B cell (primary cell): Measurements from ENCODE around the gene ABCA6. TPM values are rescaled to one million over a fixed set of nuclear protein-coding genes. Genes with fewer than 3 reads are reported as not detected.

Source experiments
- ATAC-seq: fragments of 200-7000 bp; cut with Tn5 transposase; one replicate; pipeline ENCODE4 v1.10.0; 2021; ENCODE audit warnings: low read depth, mild to moderate bottlenecking, moderate number of reproducible peaks, moderate library complexity
- CTCF ChIA-PET: fragments of 350-600 bp; sonication (Branson Sonifier 250); formaldehyde crosslinking; loops from one replicate; lab custom pipeline; 2021; ENCODE audit warnings: antibody characterized with exemption, inconsistent platforms; lab: Charles Lee
- POLR2A ChIA-PET: fragments of 350-600 bp; sonication (Branson Sonifier 250); formaldehyde crosslinking; loops from one replicate; lab custom pipeline; 2021; ENCODE audit warnings: antibody characterized with exemption; lab: Charles Lee
- DNase-seq: peaks from one replicate; pipeline ENCODE4 v3.0.0; 2013
- H2AFZ ChIP-seq: 2 replicates; pipeline ENCODE4 v1.6.1; 2012; ENCODE audit warnings: mild to moderate bottlenecking, low read depth, low read length; ENCODE audit not compliant: insufficient read depth, poor library complexity, severe bottlenecking
- H3K27ac ChIP-seq, 2 donors: 1 replicate in 1 of 2; 2 replicates in 1 of 2; pipeline ENCODE4 v1.5.1; 2012 to 2013; ENCODE audit warnings: low read length in 2 of 2, mild to moderate bottlenecking in 2 of 2, moderate library complexity in 1 of 2
- H3K27me3 ChIP-seq, 4 experiments: fragments of 200-600 bp in 1 of 4; sonication (generic) in 1 of 4; replicated peaks in 1 of 4; 1 replicate in 2 of 4; 2 replicates in 2 of 4; pipeline versions ENCODE4 v1.6.1 to v1.7.0; 2013 to 2016; ENCODE audit warnings: low read length in 3 of 4, mild to moderate bottlenecking in 2 of 4, mixed read lengths in 1 of 4, moderate library complexity in 1 of 4; ENCODE audit not compliant: insufficient read depth in 4 of 4, control insufficient read depth in 3 of 4; ENCODE audit errors: control extremely low read depth in 1 of 4
- H3K36me3 ChIP-seq, 2 experiments: replicated peaks in 1 of 2; 1 replicate in 1 of 2; 2 replicates in 1 of 2; pipeline versions ENCODE4 v1.6.1 to v1.7.1; 2013; ENCODE audit warnings: low read length in 1 of 2; ENCODE audit not compliant: insufficient read depth in 2 of 2, control insufficient read depth in 1 of 2; ENCODE audit errors: control extremely low read depth in 1 of 2, extremely low read depth in 1 of 2
- H3K4me1 ChIP-seq, 2 donors: fragments of 200-600 bp in 1 of 2; sonication (generic) in 1 of 2; 1 replicate in 1 of 2; 2 replicates in 1 of 2; pipeline versions ENCODE4 v1.5.1 to v1.6.1; 2013 to 2017; ENCODE audit warnings: low read length in 2 of 2; ENCODE audit not compliant: control insufficient read depth in 2 of 2, insufficient read depth in 2 of 2
- H3K4me2 ChIP-seq: replicated peaks from 2 replicates; pipeline ENCODE3; 2012; ENCODE audit warnings: mild to moderate bottlenecking, low read depth, low read length; ENCODE audit not compliant: poor library complexity, severe bottlenecking
- H3K4me3 ChIP-seq, 5 experiments: fragments of 200-600 bp in 1 of 5; sonication (generic) in 1 of 5; 1 replicate in 3 of 5; 2 replicates in 2 of 5; pipeline versions ENCODE4 v1.5.1 to v1.7.0; 2011 to 2016; ENCODE audit warnings: low read length in 4 of 5, mild to moderate bottlenecking in 4 of 5, low read depth in 2 of 5, control low read depth in 1 of 5, moderate library complexity in 1 of 5; ENCODE audit not compliant: insufficient read depth in 1 of 5; ENCODE audit errors: control extremely low read depth in 1 of 5, extremely low read depth in 1 of 5
- H3K79me2 ChIP-seq: fragments of 200-600 bp; sonication (generic); one replicate; pipeline ENCODE4 v1.6.0; 2016; ENCODE audit warnings: low read length; ENCODE audit not compliant: control insufficient read depth, insufficient read depth
- H3K9ac ChIP-seq: fragments of 200-600 bp; sonication (generic); 2 replicates; pipeline ENCODE4 v1.6.1; 2017; ENCODE audit warnings: mild to moderate bottlenecking, low read length, moderate library complexity
- H3K9me3 ChIP-seq, 3 donors: one replicate each; pipeline versions ENCODE4 v1.6.1 to v1.7.1; 2013; ENCODE audit warnings: low read length in 2 of 3; ENCODE audit not compliant: control insufficient read depth in 2 of 3, insufficient read depth in 1 of 3; ENCODE audit errors: control extremely low read depth in 1 of 3
- H4K20me1 ChIP-seq: 2 replicates; pipeline ENCODE4 v1.6.0; 2012; ENCODE audit warnings: mild to moderate bottlenecking, low read length; ENCODE audit not compliant: insufficient read depth, control insufficient read depth, poor library complexity, severe bottlenecking
- H3K27ac Mint-ChIP-seq: one replicate; pipeline ENCODE4 v1.8.0; 2021; ENCODE audit warnings: mixed read lengths
- H3K27me3 Mint-ChIP-seq: one replicate; pipeline ENCODE4 v1.8.0; 2021; ENCODE audit warnings: mixed read lengths
- H3K4me1 Mint-ChIP-seq: one replicate; pipeline ENCODE4 v1.8.0; 2021; ENCODE audit warnings: mixed read lengths
- H3K4me3 Mint-ChIP-seq: one replicate; pipeline ENCODE4 v1.8.0; 2021; ENCODE audit warnings: mixed read lengths
- H3K9me3 Mint-ChIP-seq: one replicate; pipeline ENCODE4 v1.8.0; 2022; ENCODE audit warnings: mixed read lengths; ENCODE audit not compliant: insufficient read depth
- EZH2 ChIP-seq: IDR thresholded peaks from 2 replicates; pipeline ENCODE4 v1.6.1; 2012; ENCODE audit warnings: borderline replicate concordance, low read depth, mild to moderate bottlenecking, moderate library complexity, low read length; ENCODE audit not compliant: insufficient read depth, poor library complexity, severe bottlenecking
- WGBS: methylation state at CpG from one replicate; pipeline ENCODE4 v1.1.5; 2013; ENCODE audit warnings: missing lambda C conversion rate; ENCODE audit not compliant: insufficient coverage; 5-methylcytosine and 5-hydroxymethylcytosine counted together
- intact Hi-C: fragments of 100-400 bp; cut with micrococcal nuclease; formaldehyde crosslinking; loops from one replicate; pipeline ENCODE4 v1.10.0; 2022
- polyA plus RNA-seq: library from polyadenylated mRNA; depleted of rRNA; stranded (reverse); fragments of >200 nt; gene quantifications from 2 replicates; pipeline ENCODE4 v1.2.3, GENCODE V29; 2012
- total RNA-seq, 2 donors: library from RNA; stranded (reverse); fragments of 120-200 nt in 1 of 2; gene quantifications; 1 replicate in 1 of 2; 2 replicates in 1 of 2; pipeline versions ENCODE4 v1.2.3 to v1.2.4, GENCODE V29; 2013 to 2022
- TF ChIP-seq, protein P1 (sequence below): fragments of 200-600 bp; IDR thresholded peaks from one replicate; pipeline ENCODE4 v1.8.0; 2022; ENCODE audit warnings: antibody characterized with exemption, mild to moderate bottlenecking

Gene ABCA6
- total and polyA plus RNA-seq, 2 donors (not counting 1 experiment from before 2014, with no cell fraction given), result 0.18 to 1.4 TPM

DNA sequence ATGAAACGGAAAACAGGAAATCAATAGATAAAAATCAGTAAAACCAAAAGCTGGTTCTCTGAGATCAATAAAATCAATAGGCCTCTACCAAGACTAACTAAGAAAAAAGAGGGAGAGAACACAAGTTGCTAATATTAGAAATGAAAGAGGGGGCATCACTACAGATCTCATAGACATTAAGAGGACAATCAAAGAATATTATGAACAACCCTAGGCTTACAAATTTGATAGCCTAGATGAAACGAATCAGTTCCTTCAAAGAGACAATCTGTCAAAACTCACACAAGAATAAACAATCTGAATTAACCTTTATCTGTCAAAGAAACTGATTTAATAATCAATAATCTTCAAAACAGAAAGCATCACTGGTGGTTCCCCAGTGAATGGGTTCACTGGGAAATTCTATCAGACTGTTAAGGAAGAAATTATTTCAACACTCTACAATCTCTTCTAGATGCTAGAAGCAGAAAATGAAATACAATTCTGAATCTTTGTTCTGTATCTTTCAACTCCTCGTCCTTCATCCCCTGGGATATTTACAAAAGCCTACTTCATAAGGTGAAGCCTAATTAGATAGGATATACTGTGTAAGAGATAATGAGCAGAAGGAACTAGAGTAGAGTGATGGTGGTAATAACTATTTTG, 85.4 kb downstream of the ABCA6 start:
- DNase-seq, result no peak
- Histone ChIP-seq H3K9ac (no peak overlapping the region), H3K27me3 (no peaks in the 10 kb centered on the region), H3K9me3 (peaks cover 0 to 6% (median 0%) of the 10 kb centered on the region in 3 donors), H3K36me3 (no peaks in the 10 kb centered on the region), H2AFZ (no peak overlapping the region), H3K4me1 (no peaks in the 10 kb centered on the region), H3K4me3 (no peak overlapping the region), H3K27ac (no peak overlapping the region), H3K4me2 (no peak overlapping the region), H4K20me1 (no peaks in the 10 kb centered on the region), H3K79me2 (no peaks in the 10 kb centered on the region)
- ATAC-seq, result no peak
- ChIA-PET POLR2A (no interaction called here), CTCF (no interaction called here)
- Mint-ChIP-seq H3K27ac (no peak overlapping the region), H3K27me3 (no peaks in the 10 kb centered on the region), H3K4me3 (no peak overlapping the region), H3K9me3 (peaks cover 14% of the 10 kb centered on the region), H3K4me1 (peaks cover 6% of the 10 kb centered on the region)
- no peak for TF ChIP-seq EZH2
- TF ChIP-seq, protein P1, sequence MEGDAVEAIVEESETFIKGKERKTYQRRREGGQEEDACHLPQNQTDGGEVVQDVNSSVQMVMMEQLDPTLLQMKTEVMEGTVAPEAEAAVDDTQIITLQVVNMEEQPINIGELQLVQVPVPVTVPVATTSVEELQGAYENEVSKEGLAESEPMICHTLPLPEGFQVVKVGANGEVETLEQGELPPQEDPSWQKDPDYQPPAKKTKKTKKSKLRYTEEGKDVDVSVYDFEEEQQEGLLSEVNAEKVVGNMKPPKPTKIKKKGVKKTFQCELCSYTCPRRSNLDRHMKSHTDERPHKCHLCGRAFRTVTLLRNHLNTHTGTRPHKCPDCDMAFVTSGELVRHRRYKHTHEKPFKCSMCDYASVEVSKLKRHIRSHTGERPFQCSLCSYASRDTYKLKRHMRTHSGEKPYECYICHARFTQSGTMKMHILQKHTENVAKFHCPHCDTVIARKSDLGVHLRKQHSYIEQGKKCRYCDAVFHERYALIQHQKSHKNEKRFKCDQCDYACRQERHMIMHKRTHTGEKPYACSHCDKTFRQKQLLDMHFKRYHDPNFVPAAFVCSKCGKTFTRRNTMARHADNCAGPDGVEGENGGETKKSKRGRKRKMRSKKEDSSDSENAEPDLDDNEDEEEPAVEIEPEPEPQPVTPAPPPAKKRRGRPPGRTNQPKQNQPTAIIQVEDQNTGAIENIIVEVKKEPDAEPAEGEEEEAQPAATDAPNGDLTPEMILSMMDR, result no peak
- intact Hi-C loops, result no loop called here
- WGBS, result no CpG with 5 or more reads among the region's 3 CpGs

DNA sequence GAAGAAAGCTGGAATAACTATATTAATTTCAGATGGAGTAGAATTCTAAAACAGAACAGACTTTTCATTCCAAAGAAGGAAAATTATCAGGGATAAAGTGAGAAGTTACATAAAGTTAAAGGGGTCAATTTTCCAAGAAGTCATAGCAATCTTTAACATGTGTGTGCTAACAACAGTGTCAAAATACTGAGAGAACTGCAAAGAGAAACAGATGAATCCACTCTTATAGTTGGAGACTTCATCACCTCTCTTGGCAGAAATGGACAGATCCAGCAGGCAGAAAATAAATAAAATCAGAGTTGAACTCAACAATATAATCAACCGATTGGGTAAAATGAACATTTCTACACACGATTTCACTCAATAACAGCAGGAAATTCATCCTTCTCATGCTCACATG, 86.4 kb downstream of the ABCA6 start:
- no peak overlapping the region for H3K9ac ChIP-seq
- intact Hi-C loops, result no loop called here
- no peaks in the 10 kb centered on the region for H4K20me1 ChIP-seq
- H3K4me1 ChIP-seq, result no peaks in the 10 kb centered on the region
- no peak overlapping the region for H2AFZ ChIP-seq
- Mint-ChIP-seq H3K27ac (no peak overlapping the region), H3K9me3 (peaks cover 14% of the 10 kb centered on the region), H3K27me3 (no peaks in the 10 kb centered on the region), H3K4me1 (no peaks in the 10 kb centered on the region), H3K4me3 (no peak overlapping the region)
- H3K9me3 ChIP-seq, result peaks cover 0 to 6% (median 0%) of the 10 kb centered on the region in 3 donors
- no peak overlapping the region for H3K4me2 ChIP-seq
- H3K27ac ChIP-seq, result no peak overlapping the region
- TF ChIP-seq EZH2, result no peak
- TF ChIP-seq, protein P1, result no peak
- H3K36me3 ChIP-seq, result no peaks in the 10 kb centered on the region
- no peak overlapping the region for H3K4me3 ChIP-seq
- 100% methylated on average over 2 of the region's 2 CpGs for WGBS
- DNase-seq (no peak), ATAC-seq (no peak)
- POLR2A ChIA-PET, result no interaction called here
- CTCF ChIA-PET, result no interaction called here
- H3K27me3 ChIP-seq, result no peaks in the 10 kb centered on the region
- H3K79me2 ChIP-seq, result no peaks in the 10 kb centered on the region
